Caco-2 (cell line): ENCODE data around the gene ATG4B. TPM values are rescaled to one million over a fixed set of nuclear protein-coding genes. Genes with fewer than 3 reads are reported as not detected.

ENCODE experiments used
- BruUV-seq: library from RNA; stranded (reverse); fragments of 400-500 nt; replicated peaks from 2 replicates; lab custom pipeline; 2021; lab: Mats Ljungman, UMichigan
- CTCF ChIA-PET: fragments of 300-600 bp; sonication (Branson Sonifier 250); formaldehyde crosslinking; loops from one replicate; lab custom pipeline; 2022; ENCODE audit warnings: antibody characterized with exemption; lab: Charles Lee
- POLR2A ChIA-PET: fragments of 300-600 bp; sonication (Branson Sonifier 250); formaldehyde crosslinking; loops from one replicate; lab custom pipeline; 2022; ENCODE audit warnings: antibody characterized with exemption; lab: Charles Lee
- DNase-seq, 2 experiments: peaks; one replicate each; pipeline versions ENCODE4 v3.0.0 to v3.0.0-alpha.2; 2020 to 2022
- H3K27me3 ChIP-seq: replicated peaks from 2 replicates; pipeline ENCODE4 v1.6.0; 2011; ENCODE audit warnings: low read length; ENCODE audit not compliant: control insufficient read depth, insufficient read depth
- H3K36me3 ChIP-seq: 2 replicates; pipeline ENCODE4 v1.5.1; 2011; ENCODE audit warnings: low read length; ENCODE audit not compliant: control insufficient read depth, insufficient read depth
- H3K4me1 ChIP-seq: fragments of 250-450 bp; sonication (Bioruptor Pico); 2 replicates; pipeline ENCODE4 v1.5.1; 2020; ENCODE audit warnings: mild to moderate bottlenecking
- H3K4me3 ChIP-seq: 2 replicates; pipeline ENCODE4 v1.5.1; 2011; ENCODE audit warnings: low read depth, mild to moderate bottlenecking, control low read depth, low read length
- H3K9me3 ChIP-seq: fragments of 250-450 bp; sonication (Bioruptor Pico); 2 replicates; pipeline ENCODE4 v1.5.1; 2020; ENCODE audit warnings: mild to moderate bottlenecking, moderate library complexity
- H3K27ac Mint-ChIP-seq: one replicate; pipeline ENCODE4 v1.8.0; 2022; ENCODE audit warnings: mixed read lengths; ENCODE audit not compliant: unreplicated experiment
- H3K27me3 Mint-ChIP-seq: one replicate; pipeline ENCODE4 v1.8.0; 2022; ENCODE audit warnings: mixed read lengths; ENCODE audit not compliant: insufficient read depth, unreplicated experiment
- H3K36me3 Mint-ChIP-seq: one replicate; pipeline ENCODE4 v1.8.0; 2022; ENCODE audit warnings: mild to moderate bottlenecking, mixed read lengths; ENCODE audit not compliant: insufficient read depth, unreplicated experiment
- H3K4me1 Mint-ChIP-seq: one replicate; pipeline ENCODE4 v1.8.0; 2022; ENCODE audit warnings: low read depth, mixed read lengths; ENCODE audit not compliant: unreplicated experiment
- H3K4me3 Mint-ChIP-seq: one replicate; pipeline ENCODE4 v1.8.0; 2022; ENCODE audit warnings: mild to moderate bottlenecking, moderate library complexity, mixed read lengths; ENCODE audit not compliant: unreplicated experiment
- H3K9me3 Mint-ChIP-seq: one replicate; pipeline ENCODE4 v1.8.0; 2022; ENCODE audit warnings: mixed read lengths; ENCODE audit not compliant: unreplicated experiment
- CTCF ChIP-seq, 2 experiments: fragments of 200-600 bp in 1 of 2; IDR thresholded peaks; 1 replicate in 1 of 2; 2 replicates in 1 of 2; pipeline versions ENCODE4 v1.5.1 to v1.8.0; 2011 to 2022; ENCODE audit warnings: antibody characterized with exemption in 1 of 2, control low read depth in 1 of 2, inconsistent platforms in 1 of 2, low read depth in 1 of 2, low read length in 1 of 2, mild to moderate bottlenecking in 1 of 2, moderate library complexity in 1 of 2; ENCODE audit not compliant: insufficient read depth in 1 of 2, severe bottlenecking in 1 of 2, unreplicated experiment in 1 of 2
- intact Hi-C: fragments of 100-400 bp; cut with micrococcal nuclease; formaldehyde crosslinking; loops from one replicate; pipeline ENCODE4 v1.10.0; 2022; ENCODE audit not compliant: unreplicated experiment
- total RNA-seq: library from RNA; stranded (reverse); gene quantifications from 2 replicates; pipeline ENCODE4 v1.2.3, GENCODE V29; 2022

ATG4B gene
- total RNA-seq, 1 experiment from 2014 or later = 94.5 TPM

DNA sequence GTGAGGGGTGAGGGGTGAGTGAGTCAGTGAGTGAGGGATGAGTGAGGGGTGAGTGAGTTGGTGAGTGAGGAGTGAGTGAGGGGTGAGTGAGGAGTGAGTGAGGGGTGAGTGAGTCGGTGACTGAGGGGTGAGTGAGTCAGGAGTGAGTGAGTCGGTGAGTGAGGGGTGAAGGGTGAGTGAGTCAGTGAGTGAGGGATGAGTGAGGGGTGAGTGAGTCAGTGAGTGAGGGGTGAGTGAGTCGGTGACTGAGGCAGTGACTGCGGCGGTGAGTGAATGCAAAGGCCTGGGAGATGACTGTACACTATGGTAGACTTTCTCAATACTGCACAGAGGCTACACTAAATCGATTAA lies 17.1 kb upstream of the ATG4B start:
- H3K36me3 ChIP-seq = no peaks in the 10 kb centered on the region
- H3K27ac Mint-ChIP-seq = no peak overlapping the region
- CTCF ChIA-PET = no interaction called here
- no peaks in the 10 kb centered on the region for H3K27me3 Mint-ChIP-seq
- no peaks in the 10 kb centered on the region for H3K9me3 Mint-ChIP-seq
- TF ChIP-seq CTCF (IDR thresholded peaks at IDR 0.05; ENCODE audit: insufficient read depth in 1 of 2, low read depth in 1 of 2, low read length in 1 of 2, severe bottlenecking in 1 of 2, unreplicated experiment in 1 of 2) = no peak
- no TSS peak for BruUV-seq
- POLR2A ChIA-PET = no interaction called here
- H3K4me1 Mint-ChIP-seq = no peaks in the 10 kb centered on the region
- H3K9me3 ChIP-seq = no peaks in the 10 kb centered on the region
- H3K27me3 ChIP-seq = no peaks in the 10 kb centered on the region
- intact Hi-C loops = no loop called here
- DNase-seq = no peak
- no peak overlapping the region for H3K4me3 Mint-ChIP-seq
- H3K4me1 ChIP-seq = no peaks in the 10 kb centered on the region
- peaks cover 33% of the 10 kb centered on the region for H3K36me3 Mint-ChIP-seq
- no peak overlapping the region for H3K4me3 ChIP-seq

DNA sequence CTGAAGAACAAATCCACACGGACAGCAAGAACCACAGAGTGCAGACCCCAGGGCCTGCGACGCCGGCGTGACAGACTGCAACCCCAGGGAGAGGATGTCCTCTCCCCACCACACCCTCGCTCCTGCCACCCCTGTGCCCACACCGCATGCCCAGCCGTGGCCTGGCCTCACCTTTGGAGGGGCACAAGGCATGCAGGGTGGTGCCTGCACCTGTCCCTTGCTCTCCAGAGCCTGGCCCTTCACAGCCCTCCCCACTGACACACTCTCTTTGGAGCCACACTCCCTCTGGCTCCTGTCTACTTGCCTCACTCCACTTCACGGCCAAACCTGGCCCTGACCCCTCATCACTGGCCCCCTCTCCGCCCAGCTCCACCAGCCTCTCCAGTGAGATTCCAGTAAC lies 9.8 kb upstream of the ATG4B start:
- Histone ChIP-seq H3K36me3 (no peaks in the 10 kb centered on the region; the same call in 1 of the 2 replicates), H3K9me3 (no peaks in the 10 kb centered on the region), H3K27me3 (no peaks in the 10 kb centered on the region), H3K4me1 (no peaks in the 10 kb centered on the region), H3K4me3 (no peak overlapping the region)
- Mint-ChIP-seq H3K27me3 (no peaks in the 10 kb centered on the region), H3K9me3 (no peaks in the 10 kb centered on the region), H3K27ac (no peak overlapping the region), H3K4me1 (no peaks in the 10 kb centered on the region), H3K4me3 (no peak overlapping the region), H3K36me3 (peaks cover 24% of the 10 kb centered on the region)
- no peak for TF ChIP-seq CTCF (IDR thresholded peaks at IDR 0.05; ENCODE audit: insufficient read depth in 1 of 2, low read depth in 1 of 2, low read length in 1 of 2, severe bottlenecking in 1 of 2, unreplicated experiment in 1 of 2)
- DNase-seq = no peak
- intact Hi-C loops = no loop called here
- ChIA-PET POLR2A (no interaction called here), CTCF (no interaction called here)
- no TSS peak for BruUV-seq

GRCh38 chr2:241629762-241630435 lies 7.6 kb upstream of the ATG4B start:
- ChIA-PET CTCF (no interaction called here), POLR2A (no interaction called here)
- Histone ChIP-seq H3K27me3 (no peaks in the 10 kb centered on the region), H3K36me3 (peaks cover 1% of the 10 kb centered on the region; the same call in 1 of the 2 replicates), H3K9me3 (no peaks in the 10 kb centered on the region), H3K4me3 (no peak overlapping the region), H3K4me1 (no peaks in the 10 kb centered on the region)
- Mint-ChIP-seq H3K4me1 (no peaks in the 10 kb centered on the region), H3K36me3 (peaks cover 27% of the 10 kb centered on the region), H3K27ac (no peak overlapping the region), H3K9me3 (no peaks in the 10 kb centered on the region), H3K27me3 (no peaks in the 10 kb centered on the region), H3K4me3 (no peak overlapping the region)
- DNase-seq = no peak
- no TSS peak for BruUV-seq
- TF ChIP-seq CTCF (IDR thresholded peaks at IDR 0.05; ENCODE audit: insufficient read depth in 1 of 2, low read depth in 1 of 2, low read length in 1 of 2, severe bottlenecking in 1 of 2, unreplicated experiment in 1 of 2) = no peak
- intact Hi-C loops = no loop called here
